ENCODE data around the gene SPRYD3.

DNA sequence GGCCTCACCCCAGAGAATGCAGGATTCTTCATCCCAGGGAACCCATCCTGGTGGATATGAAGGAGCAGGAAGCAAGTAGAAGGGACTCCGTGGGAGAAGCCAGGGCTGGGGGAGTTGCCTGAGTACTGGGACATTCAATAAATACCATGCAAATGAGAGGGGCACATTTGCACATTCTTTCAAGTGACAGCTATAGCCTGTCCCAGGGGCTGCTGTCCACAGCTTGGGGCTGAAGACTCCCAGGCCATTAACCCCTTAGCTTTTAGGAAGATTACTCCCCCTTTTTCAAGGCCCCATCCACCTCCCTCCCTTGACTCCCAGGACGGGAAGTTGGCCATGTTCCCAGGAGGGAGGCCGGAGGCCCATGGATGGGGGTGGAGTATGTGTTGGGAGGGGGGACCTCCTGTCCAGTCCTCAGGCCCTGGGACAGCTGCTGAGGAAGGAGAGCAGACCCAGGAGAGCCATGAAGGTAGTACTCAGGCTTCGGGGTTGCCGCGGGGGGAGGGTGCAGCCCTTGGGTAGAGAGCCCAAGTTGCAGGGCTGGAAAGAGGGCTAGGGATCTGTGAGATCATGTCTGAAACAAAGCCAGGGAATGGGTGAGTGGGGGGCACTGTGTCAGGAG is 30.3 kb downstream of the SPRYD3 start:
- TF ChIP-seq, protein P1, sequence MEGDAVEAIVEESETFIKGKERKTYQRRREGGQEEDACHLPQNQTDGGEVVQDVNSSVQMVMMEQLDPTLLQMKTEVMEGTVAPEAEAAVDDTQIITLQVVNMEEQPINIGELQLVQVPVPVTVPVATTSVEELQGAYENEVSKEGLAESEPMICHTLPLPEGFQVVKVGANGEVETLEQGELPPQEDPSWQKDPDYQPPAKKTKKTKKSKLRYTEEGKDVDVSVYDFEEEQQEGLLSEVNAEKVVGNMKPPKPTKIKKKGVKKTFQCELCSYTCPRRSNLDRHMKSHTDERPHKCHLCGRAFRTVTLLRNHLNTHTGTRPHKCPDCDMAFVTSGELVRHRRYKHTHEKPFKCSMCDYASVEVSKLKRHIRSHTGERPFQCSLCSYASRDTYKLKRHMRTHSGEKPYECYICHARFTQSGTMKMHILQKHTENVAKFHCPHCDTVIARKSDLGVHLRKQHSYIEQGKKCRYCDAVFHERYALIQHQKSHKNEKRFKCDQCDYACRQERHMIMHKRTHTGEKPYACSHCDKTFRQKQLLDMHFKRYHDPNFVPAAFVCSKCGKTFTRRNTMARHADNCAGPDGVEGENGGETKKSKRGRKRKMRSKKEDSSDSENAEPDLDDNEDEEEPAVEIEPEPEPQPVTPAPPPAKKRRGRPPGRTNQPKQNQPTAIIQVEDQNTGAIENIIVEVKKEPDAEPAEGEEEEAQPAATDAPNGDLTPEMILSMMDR (IDR thresholded peaks at IDR 0.05): no peak
- TF ChIP-seq POLR2A (IDR thresholded peaks at IDR 0.05): no peak

Data from uterus (tissue), 2 donors.